NCI-H1092 treated with DMSO at 0.1 percent for 48 hours (cell line): ENCODE results near the gene SLC25A18.
A peak's percentile ranks its signal among the peaks of the same experiment; 100 is the strongest.
"Not testable (repeated sequence)": the region's sequence is repeated elsewhere in the genome, so short reads cannot be mapped to it uniquely, and the experiment has no call there.

Source experiments
- DNase-seq: peaks from one replicate; lab custom pipeline; 2025; lab: John Stamatoyannopoulos, UW

The SLC25A18 gene

GRCh38 chr22:17607891-17608521 is 44.7 kb downstream of the SLC25A18 start:
- no peak for DNase-seq

GRCh38 chr22:17612057-17612456 is 48.8 kb downstream of the SLC25A18 start:
- no peak for DNase-seq

- DNase-seq = no peak
Observed at GRCh38 chr22:17613280-17613679, 50.0 kb downstream of the SLC25A18 start.

GRCh38 chr22:17627961-17628405 is 64.7 kb downstream of the SLC25A18 start:
- DNase-seq = no peak

- peak; percentile 96 for DNase-seq
Observed at GRCh38 chr22:17628406-17629172, 65.3 kb downstream of the SLC25A18 start, which contains the start of gene ATP6V1E1. TSS of gene ATP6V1E1 (minus strand) at chr22:17628749. CDS start at chr22:17628635, 114 bp downstream.

GRCh38 chr22:17629173-17629489 is 65.8 kb downstream of the SLC25A18 start:
- DNase-seq = no peak

GRCh38 chr22:17629641-17630040 is 66.3 kb downstream of the SLC25A18 start:
- DNase-seq = no peak

- no peak for DNase-seq
Observed at GRCh38 chr22:17631076-17631565, 67.8 kb downstream of the SLC25A18 start.

GRCh38 chr22:17633217-17633997 is 70.1 kb downstream of the SLC25A18 start:
- DNase-seq = no peak

- no peak for DNase-seq
Observed at GRCh38 chr22:17633998-17634323, 70.7 kb downstream of the SLC25A18 start.

GRCh38 chr22:17634696-17635095 is 71.4 kb downstream of the SLC25A18 start:
- DNase-seq = no peak

- not testable (repeated sequence) for DNase-seq
Observed at GRCh38 chr22:17636850-17637249, 73.6 kb downstream of the SLC25A18 start.

GRCh38 chr22:17637490-17638181 is 74.3 kb downstream of the SLC25A18 start:
- DNase-seq = peak; percentile 71

GRCh38 chr22:17638182-17638431 is 74.8 kb downstream of the SLC25A18 start:
- no peak for DNase-seq

- peak; percentile 89 for DNase-seq
Observed at GRCh38 chr22:17638432-17639246, 75.3 kb downstream of the SLC25A18 start, which contains the start of gene BCL2L13. TSS of gene BCL2L13 (plus strand) at chr22:17638757. CDS start at chr22:17655712, 16,955 bp downstream.

GRCh38 chr22:17639247-17639741 is 76.0 kb downstream of the SLC25A18 start:
- DNase-seq = peak; percentile 37
